Astrocyte of the spinal cord (primary cell): Measurements from ENCODE around the gene SLC7A9.

Experiments
- DNase-seq: peaks from one replicate; pipeline ENCODE4 v3.0.0; 2011; ENCODE audit warnings: low read depth, low spot score
- H3K4me3 ChIP-seq: 2 replicates; pipeline ENCODE4 v1.5.1; 2011; ENCODE audit warnings: low read depth, mild to moderate bottlenecking, low read length, moderate library complexity
- in situ Hi-C: cut with HindIII; loops from 2 replicates; pipeline ENCODE4 v1.10.0; 2017; ENCODE audit warnings: low sequenced_read_pairs
- TF ChIP-seq, protein P1 (sequence below): IDR thresholded peaks from 2 replicates; pipeline ENCODE4 v1.5.1; 2012; ENCODE audit warnings: low read depth, mild to moderate bottlenecking, low read length, inconsistent platforms

Gene SLC7A9

DNA sequence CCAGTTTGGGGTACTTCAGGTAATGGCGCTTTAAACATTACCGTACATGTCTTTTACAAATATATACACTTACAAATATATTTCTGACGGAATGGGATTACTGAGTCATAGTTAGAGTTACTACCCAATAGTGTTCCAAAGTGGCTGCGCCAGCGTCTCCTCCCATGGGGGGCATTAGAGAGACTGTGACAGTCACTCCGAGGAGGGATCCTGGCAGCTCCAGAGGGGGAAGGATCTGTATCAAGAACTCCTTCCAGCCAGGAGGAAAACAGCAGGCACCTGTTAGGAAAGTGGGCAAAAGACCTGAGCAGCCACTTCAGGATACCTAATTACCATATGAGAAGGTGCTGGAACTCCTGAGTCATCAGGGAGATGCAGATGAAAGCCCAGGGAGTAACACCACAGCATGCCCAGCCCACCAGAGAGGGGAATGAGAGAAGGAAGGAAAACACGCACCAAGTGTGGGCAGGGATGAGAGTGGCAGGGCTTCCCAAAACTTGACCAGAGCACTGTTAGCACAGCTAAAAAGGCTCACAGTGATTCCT, 52.9 kb downstream of the SLC7A9 start:
- TF ChIP-seq, protein P1, sequence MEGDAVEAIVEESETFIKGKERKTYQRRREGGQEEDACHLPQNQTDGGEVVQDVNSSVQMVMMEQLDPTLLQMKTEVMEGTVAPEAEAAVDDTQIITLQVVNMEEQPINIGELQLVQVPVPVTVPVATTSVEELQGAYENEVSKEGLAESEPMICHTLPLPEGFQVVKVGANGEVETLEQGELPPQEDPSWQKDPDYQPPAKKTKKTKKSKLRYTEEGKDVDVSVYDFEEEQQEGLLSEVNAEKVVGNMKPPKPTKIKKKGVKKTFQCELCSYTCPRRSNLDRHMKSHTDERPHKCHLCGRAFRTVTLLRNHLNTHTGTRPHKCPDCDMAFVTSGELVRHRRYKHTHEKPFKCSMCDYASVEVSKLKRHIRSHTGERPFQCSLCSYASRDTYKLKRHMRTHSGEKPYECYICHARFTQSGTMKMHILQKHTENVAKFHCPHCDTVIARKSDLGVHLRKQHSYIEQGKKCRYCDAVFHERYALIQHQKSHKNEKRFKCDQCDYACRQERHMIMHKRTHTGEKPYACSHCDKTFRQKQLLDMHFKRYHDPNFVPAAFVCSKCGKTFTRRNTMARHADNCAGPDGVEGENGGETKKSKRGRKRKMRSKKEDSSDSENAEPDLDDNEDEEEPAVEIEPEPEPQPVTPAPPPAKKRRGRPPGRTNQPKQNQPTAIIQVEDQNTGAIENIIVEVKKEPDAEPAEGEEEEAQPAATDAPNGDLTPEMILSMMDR, result no peak
- in situ Hi-C loops, result no loop called here
- no peak overlapping the region for H3K4me3 ChIP-seq
- no peak for DNase-seq

DNA sequence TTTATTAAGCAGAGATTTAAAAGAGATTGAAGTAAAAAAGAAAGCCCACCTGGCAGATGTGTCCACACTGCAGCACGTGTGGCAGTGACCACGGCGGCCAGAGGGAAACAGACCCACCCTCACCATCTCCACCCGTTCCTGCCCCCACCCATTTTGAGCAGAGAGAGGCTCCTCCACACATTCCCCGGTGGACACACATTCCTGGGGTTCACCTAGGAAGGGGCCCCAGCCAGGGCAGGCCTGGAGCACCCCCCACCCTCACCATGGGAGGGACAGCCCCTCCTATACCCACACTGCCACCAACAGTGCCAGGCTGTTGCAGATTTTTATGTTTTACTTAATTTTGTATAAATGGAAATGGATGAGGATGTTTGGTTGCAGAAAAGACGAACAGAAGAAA, 54.9 kb downstream of the SLC7A9 start:
- no peak overlapping the region for H3K4me3 ChIP-seq
- TF ChIP-seq, protein P1, result no peak
- DNase-seq, result no peak
- in situ Hi-C loops, result no loop called here

DNA sequence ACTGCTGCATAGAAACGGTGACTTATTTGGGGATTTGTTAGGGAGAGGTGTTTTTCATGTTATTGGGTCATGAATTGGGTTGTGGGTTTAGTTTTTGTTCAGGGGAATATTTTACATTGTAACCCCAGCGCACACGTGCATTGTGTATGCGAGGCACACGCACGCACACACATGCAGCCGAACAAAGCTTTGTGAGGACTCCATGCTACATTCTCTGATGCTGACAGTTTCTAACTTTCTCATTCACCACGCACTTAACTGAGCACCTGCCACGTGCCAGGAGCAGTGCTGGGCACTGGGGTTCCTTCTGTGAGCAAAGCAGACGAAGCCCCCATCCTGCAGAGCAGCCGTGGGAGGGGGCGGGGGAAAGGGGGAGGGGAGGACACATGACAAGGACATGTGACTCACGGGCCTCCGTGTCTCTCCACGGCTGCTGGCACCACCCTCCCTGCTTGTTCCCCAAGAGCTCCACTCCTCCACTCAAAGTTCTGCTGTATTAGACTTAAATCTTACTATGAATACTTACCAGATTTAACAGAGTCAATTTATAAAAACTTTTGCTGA, 55.6 kb downstream of the SLC7A9 start:
- in situ Hi-C loops, result no loop called here

DNA sequence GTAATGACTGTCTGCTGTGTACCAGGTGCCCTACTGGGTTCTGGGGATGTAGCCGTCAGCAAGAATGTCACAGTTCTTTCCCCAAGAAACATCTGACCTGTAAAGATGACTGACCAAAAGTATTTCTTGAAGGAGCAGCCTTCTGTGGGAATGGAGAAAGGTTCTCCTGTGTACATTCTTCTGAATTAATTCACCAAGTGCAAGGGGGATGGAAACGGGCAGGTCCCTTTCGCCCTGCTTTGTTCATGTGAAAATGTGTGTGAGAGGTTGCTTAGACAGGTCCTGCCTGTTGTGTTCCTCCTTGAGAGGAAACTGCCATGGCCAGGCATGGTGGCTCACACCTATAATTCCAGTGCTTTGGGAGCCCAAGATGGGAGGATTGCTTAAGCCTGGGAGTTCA, 57.0 kb downstream of the SLC7A9 start:
- TF ChIP-seq, protein P1, result no peak
- in situ Hi-C loops, result no loop called here
- DNase-seq, result no peak
- H3K4me3 ChIP-seq, result no peak overlapping the region

More for the DNA sequence above, 55.6 kb downstream of the SLC7A9 start:
- TF ChIP-seq, protein P1, result no peak
- H3K4me3 ChIP-seq, result no peak overlapping the region
- DNase-seq, result no peak

DNA sequence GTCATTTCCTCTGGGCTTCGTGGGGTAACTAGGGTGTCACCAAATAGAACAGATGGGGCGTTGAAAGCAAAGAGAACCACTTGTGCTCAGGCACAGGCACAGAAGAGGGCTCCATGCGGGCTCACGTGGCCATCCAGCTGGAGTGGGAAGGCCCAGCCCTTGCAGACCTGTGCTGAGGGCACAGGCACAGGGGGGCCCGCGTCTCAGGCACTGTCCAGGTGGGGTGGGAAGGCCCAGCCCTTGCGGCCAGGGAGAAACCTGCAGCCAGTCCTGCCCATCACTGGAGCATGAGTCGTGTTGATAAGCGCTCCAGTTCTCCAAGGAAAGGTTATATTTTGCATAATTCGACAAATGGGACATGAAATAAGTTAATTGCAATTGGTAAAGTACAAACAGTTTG, 57.5 kb downstream of the SLC7A9 start:
- H3K4me3 ChIP-seq, result no peak overlapping the region
- DNase-seq, result no peak
- in situ Hi-C loops, result no loop called here
- TF ChIP-seq, protein P1, result no peak

DNA sequence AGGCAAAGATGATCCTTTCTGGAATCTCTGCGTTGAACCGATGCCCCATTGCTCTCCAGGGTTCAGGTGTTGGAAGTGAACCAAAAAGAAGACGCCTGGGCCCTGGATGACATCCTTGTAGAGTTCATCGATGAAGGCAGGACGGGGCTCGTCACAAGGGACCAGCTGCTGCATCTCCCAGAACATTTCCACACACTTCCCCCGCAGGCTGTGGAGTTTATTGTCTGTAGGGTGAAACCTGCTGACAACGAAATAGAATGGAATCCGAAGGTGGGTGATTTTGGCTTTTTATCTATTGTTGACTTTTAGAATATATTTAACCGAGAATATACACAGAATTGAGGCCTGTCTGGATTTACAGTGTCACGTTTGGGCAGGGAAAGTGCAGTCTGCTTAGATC, 58.4 kb downstream of the SLC7A9 start:
- no peak for DNase-seq
- no peak overlapping the region for H3K4me3 ChIP-seq
- in situ Hi-C loops, result no loop called here
- TF ChIP-seq, protein P1, result no peak
